GM12892 (cell line): ENCODE measurements around the gene TPD52L1.

Experiments used
- POLR2A ChIP-seq: IDR thresholded peaks from 2 replicates; pipeline ENCODE4 v1.6.1; 2011; ENCODE audit warnings: low read depth, low read length, control low read depth
- POLR2AphosphoS5 ChIP-seq: IDR thresholded peaks from 2 replicates; pipeline ENCODE4 v1.6.1; 2011; ENCODE audit warnings: low read depth, low read length, control low read depth
- TAF1 ChIP-seq: IDR thresholded peaks from 2 replicates; pipeline ENCODE4 v1.6.1; 2011; ENCODE audit warnings: low read depth, mild to moderate bottlenecking, control low read depth, low read length, borderline replicate concordance

DNA sequence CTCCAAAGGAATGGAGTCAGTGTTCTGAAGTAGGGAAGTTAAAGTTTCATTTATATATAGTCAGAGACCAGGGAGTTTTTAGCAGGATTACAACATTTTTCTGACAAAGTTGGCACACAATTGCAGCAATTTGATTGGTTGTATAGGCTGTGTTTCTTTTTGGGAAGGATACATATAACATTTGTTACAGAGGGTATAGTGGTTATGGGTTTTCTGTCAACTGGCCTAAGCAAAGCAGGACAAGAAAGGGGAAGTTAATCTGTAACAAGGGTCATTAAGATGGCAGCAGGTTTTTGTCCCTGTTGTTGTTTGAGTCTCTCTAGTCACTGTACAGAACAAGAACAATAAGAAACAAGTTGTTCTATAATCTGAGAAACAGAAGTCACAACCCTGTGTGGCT, 41.4 kb downstream of the TPD52L1 start:
- TF ChIP-seq POLR2AphosphoS5 (no peak), POLR2A (no peak), TAF1 (no peak)
